ENCODE data around the gene P2RX1.

The P2RX1 gene

DNA sequence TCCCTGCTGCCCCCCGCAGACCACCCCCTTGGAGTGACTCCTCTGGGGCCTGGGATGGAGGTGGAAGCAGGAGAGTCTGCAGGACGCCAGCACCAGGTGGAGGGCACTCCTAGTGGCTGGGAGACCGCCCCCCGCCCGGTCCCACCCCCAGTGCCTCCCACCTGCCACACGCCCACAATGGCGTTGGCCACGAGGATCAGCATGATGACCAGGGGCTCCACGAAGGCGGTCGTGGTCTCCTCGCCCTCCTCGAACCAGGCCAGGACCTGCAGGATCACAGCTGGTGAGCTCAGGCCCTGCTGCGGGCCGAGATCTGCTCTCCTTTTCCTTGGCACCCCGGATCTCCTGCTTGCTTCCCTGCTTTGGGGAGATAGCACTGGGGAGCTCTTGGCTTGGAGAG is 35.2 kb upstream of the P2RX1 start:
- peaks cover 51% of the 10 kb centered on the region for H3K79me2 ChIP-seq (ENCODE audit: low read length)
- no peak overlapping the region for H3K4me2 ChIP-seq (ENCODE audit: low read depth, low read length)
- TF ChIP-seq, protein P1, sequence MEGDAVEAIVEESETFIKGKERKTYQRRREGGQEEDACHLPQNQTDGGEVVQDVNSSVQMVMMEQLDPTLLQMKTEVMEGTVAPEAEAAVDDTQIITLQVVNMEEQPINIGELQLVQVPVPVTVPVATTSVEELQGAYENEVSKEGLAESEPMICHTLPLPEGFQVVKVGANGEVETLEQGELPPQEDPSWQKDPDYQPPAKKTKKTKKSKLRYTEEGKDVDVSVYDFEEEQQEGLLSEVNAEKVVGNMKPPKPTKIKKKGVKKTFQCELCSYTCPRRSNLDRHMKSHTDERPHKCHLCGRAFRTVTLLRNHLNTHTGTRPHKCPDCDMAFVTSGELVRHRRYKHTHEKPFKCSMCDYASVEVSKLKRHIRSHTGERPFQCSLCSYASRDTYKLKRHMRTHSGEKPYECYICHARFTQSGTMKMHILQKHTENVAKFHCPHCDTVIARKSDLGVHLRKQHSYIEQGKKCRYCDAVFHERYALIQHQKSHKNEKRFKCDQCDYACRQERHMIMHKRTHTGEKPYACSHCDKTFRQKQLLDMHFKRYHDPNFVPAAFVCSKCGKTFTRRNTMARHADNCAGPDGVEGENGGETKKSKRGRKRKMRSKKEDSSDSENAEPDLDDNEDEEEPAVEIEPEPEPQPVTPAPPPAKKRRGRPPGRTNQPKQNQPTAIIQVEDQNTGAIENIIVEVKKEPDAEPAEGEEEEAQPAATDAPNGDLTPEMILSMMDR (IDR thresholded peaks at IDR 0.05; ENCODE audit: low read length) = no peak
- TF ChIP-seq EZH2phosphoT487 (IDR thresholded peaks at IDR 0.05; ENCODE audit: low read length) (no peak), EZH2 (optimal IDR thresholded peaks at IDR 0.05; ENCODE audit: low read depth, low read length) (no peak)
- no peak overlapping the region for H2AFZ ChIP-seq (ENCODE audit: low read length)
- H3K9ac ChIP-seq (ENCODE audit: low read length) = no peak overlapping the region
- no peaks in the 10 kb centered on the region for H3K27me3 ChIP-seq (replicated peaks; ENCODE audit: insufficient read depth, low read length)
- H3K9me3 ChIP-seq (replicated peaks; ENCODE audit: insufficient read depth, low read length) = no peaks in the 10 kb centered on the region
- H3K36me3 ChIP-seq (replicated peaks; ENCODE audit: insufficient read depth, low read length) = peaks cover 13% of the 10 kb centered on the region
- H3K9me2 ChIP-seq (replicated peaks; ENCODE audit: insufficient read depth, low read length) = no peaks in the 10 kb centered on the region
- H3F3A ChIP-seq (ENCODE audit: insufficient read depth, low read length) = peaks cover 6% of the 10 kb centered on the region; the same call in 1 of the 2 replicates
- no peak overlapping the region for H3K4me3 ChIP-seq (ENCODE audit: low read length)
- H3K27ac ChIP-seq (ENCODE audit: low read length) = no peak overlapping the region
- 0 out of 2 replicates have a peak, but pooled peaks cover 2% of the 10 kb centered on the region for H4K20me1 ChIP-seq (ENCODE audit: insufficient read depth, low read length)
- DNase-seq = no peak
- H3K4me1 ChIP-seq (ENCODE audit: low read length) = no peaks in the 10 kb centered on the region

DNA sequence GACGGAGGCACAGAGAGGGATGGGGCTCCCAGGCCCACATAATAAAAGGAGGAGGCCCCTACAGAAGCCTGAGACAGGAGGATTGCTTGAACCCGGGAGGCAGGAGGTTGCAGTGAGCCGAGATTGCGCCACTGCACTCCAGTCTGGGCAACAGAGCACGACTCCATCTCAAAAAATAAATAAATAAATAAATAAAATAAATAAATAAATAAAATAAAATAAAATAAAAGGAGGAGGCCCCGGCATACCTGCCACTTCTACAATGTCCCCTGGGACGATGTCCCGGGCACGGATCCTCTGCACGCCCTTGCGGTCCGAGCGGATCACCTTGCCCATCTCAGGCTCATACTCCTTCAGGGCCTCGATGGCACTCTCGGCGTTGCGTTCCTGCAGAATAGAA is 34.7 kb upstream of the P2RX1 start:
- H4K20me1 ChIP-seq (ENCODE audit: insufficient read depth, low read length) = 0 out of 2 replicates have a peak, but pooled peaks cover 2% of the 10 kb centered on the region

DNA sequence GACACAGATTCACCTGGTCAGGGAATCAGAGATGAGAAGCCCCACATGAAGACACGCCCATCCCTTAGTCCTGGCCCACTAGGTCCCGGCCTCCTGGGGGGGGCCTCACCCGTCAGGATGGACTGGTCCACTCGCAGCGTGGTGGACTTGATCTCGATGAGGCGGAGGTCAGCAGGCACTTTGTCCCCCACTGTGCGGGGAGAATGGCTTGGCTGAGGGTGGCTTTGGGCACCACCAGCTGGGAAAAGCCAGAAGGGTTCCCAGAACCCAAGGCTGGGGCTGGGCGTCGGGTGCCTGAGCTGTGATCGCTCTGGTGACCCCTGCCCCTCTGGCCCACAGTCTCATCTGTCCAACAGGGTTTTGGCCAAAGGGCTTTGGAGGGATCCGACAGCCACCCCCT is 34.3 kb upstream of the P2RX1 start:
- no peak overlapping the region for H3K4me2 ChIP-seq (ENCODE audit: low read depth, low read length)
- no peaks in the 10 kb centered on the region for H3K9me3 ChIP-seq (replicated peaks; ENCODE audit: insufficient read depth, low read length)
- no peaks in the 10 kb centered on the region for H3K4me1 ChIP-seq (ENCODE audit: low read length)
- peaks cover 13% of the 10 kb centered on the region for H3K36me3 ChIP-seq (replicated peaks; ENCODE audit: insufficient read depth, low read length)
- no peak overlapping the region for H2AFZ ChIP-seq (ENCODE audit: low read length)
- H3K9me2 ChIP-seq (replicated peaks; ENCODE audit: insufficient read depth, low read length) = no peaks in the 10 kb centered on the region
- H3K79me2 ChIP-seq (ENCODE audit: low read length) = peaks cover 44% of the 10 kb centered on the region
- DNase-seq = no peak
- no peaks in the 10 kb centered on the region for H3K27me3 ChIP-seq (replicated peaks; ENCODE audit: insufficient read depth, low read length)
- TF ChIP-seq EZH2 (optimal IDR thresholded peaks at IDR 0.05; ENCODE audit: low read depth, low read length) (no peak), EZH2phosphoT487 (IDR thresholded peaks at IDR 0.05; ENCODE audit: low read length) (no peak)
- TF ChIP-seq, protein P1 (IDR thresholded peaks at IDR 0.05; ENCODE audit: low read length) = no peak
- 0 out of 2 replicates have a peak, but pooled peaks cover 2% of the 10 kb centered on the region for H4K20me1 ChIP-seq (ENCODE audit: insufficient read depth, low read length)
- H3K4me3 ChIP-seq (ENCODE audit: low read length) = no peak overlapping the region
- no peak overlapping the region for H3K27ac ChIP-seq (ENCODE audit: low read length)
- H3F3A ChIP-seq (ENCODE audit: insufficient read depth, low read length) = peaks cover 8% of the 10 kb centered on the region
- H3K9ac ChIP-seq (ENCODE audit: low read length) = no peak overlapping the region

More for the DNA sequence above, 34.7 kb upstream of the P2RX1 start:
- Histone ChIP-seq H3K9ac (ENCODE audit: low read length) (no peak overlapping the region), H3K4me1 (ENCODE audit: low read length) (no peaks in the 10 kb centered on the region), H3K9me2 (replicated peaks; ENCODE audit: insufficient read depth, low read length) (no peaks in the 10 kb centered on the region), H3K36me3 (replicated peaks; ENCODE audit: insufficient read depth, low read length) (peaks cover 13% of the 10 kb centered on the region), H3K79me2 (ENCODE audit: low read length) (peaks cover 47% of the 10 kb centered on the region), H3K4me3 (ENCODE audit: low read length) (no peak overlapping the region), H3K9me3 (replicated peaks; ENCODE audit: insufficient read depth, low read length) (no peaks in the 10 kb centered on the region), H3K27ac (ENCODE audit: low read length) (no peak overlapping the region), H3K4me2 (ENCODE audit: low read depth, low read length) (no peak overlapping the region), H3F3A (ENCODE audit: insufficient read depth, low read length) (peaks cover 6% of the 10 kb centered on the region; the same call in 1 of the 2 replicates), H3K27me3 (replicated peaks; ENCODE audit: insufficient read depth, low read length) (no peaks in the 10 kb centered on the region), H2AFZ (ENCODE audit: low read length) (no peak overlapping the region)
- no peak for DNase-seq
- TF ChIP-seq, protein P1 (IDR thresholded peaks at IDR 0.05; ENCODE audit: low read length) = no peak
- no peak for TF ChIP-seq EZH2 (optimal IDR thresholded peaks at IDR 0.05; ENCODE audit: low read depth, low read length)
- no peak for TF ChIP-seq EZH2phosphoT487 (IDR thresholded peaks at IDR 0.05; ENCODE audit: low read length)

Data from MM.1S (cell line).